K562 (cell line): ENCODE measurements around the gene KMT2A. TPM values are rescaled to one million over a fixed set of nuclear protein-coding genes. Genes with fewer than 3 reads are reported as not detected.

Experiments used
- ATAC-seq: fragments of 200-7000 bp; cut with Tn5 transposase; 3 replicates; pipeline ENCODE4 v1.9.1; 2020; ENCODE audit warnings: moderate library complexity
- BruUV-seq: library from RNA; stranded (reverse); fragments of 400-500 nt; replicated peaks from 2 replicates; lab custom pipeline; 2021; lab: Mats Ljungman, UMichigan
- CTCF ChIA-PET: fragments of 300-600 bp; formaldehyde crosslinking; extraction: SDS; loops from one replicate; lab custom pipeline; 2021; ENCODE audit warnings: low intra/inter-chr PET ratio; lab: Yijun Ruan, JAX
- POLR2A ChIA-PET: fragments of 300-600, 350-650 bp; sonication (Branson Sonifier 250); formaldehyde crosslinking; extraction: SDS; loops from one replicate; lab custom pipeline; 2021; ENCODE audit warnings: antibody characterized with exemption, inconsistent platforms; lab: Yijun Ruan, JAX
- DNase-seq, 4 experiments: peaks; one replicate each; pipeline versions ENCODE4 v3.0.0 to v3.0.0-alpha.2; 2011 to 2018; ENCODE audit warnings: low spot score in 3 of 4, mixed read lengths in 3 of 4; ENCODE audit errors: extremely low read depth in 1 of 4
- FAIRE-seq: peaks from 2 replicates; lab custom pipeline; 2011; peaks lifted over from hg19 to GRCh38; lab: Jason Lieb, UNC
- H2AFZ ChIP-seq: 2 replicates; pipeline ENCODE4 v1.6.0; 2011; ENCODE audit warnings: low read depth, low read length, control low read depth, inconsistent platforms
- H3K27ac ChIP-seq: fragments of 200-600 bp; 3 replicates; pipeline ENCODE4 v1.8.0; 2011; ENCODE audit warnings: low read depth, mild to moderate bottlenecking, control low read depth, inconsistent platforms, low read length, moderate library complexity, mixed read lengths; ENCODE audit errors: extremely low read depth
- H3K27me3 ChIP-seq, 2 experiments: fragments of 300-600 bp in 1 of 2; 2 replicates in 1 of 2; 3 replicates in 1 of 2; pipeline versions ENCODE4 v1.6.0 to v1.8.0; 2011; ENCODE audit warnings: inconsistent platforms in 2 of 2, low read length in 2 of 2, mild to moderate bottlenecking in 1 of 2, mixed read lengths in 1 of 2, moderate library complexity in 1 of 2; ENCODE audit not compliant: control insufficient read depth in 2 of 2, insufficient read depth in 2 of 2
- H3K36me3 ChIP-seq: fragments of 300-600 bp; 3 replicates; pipeline ENCODE4 v1.8.0; 2011; ENCODE audit warnings: mild to moderate bottlenecking, low read length, inconsistent platforms; ENCODE audit not compliant: control insufficient read depth, insufficient read depth
- H3K4me1 ChIP-seq, 2 experiments: fragments of 200-600 bp in 1 of 2; replicated peaks in 1 of 2; 2 replicates in 1 of 2; 3 replicates in 1 of 2; pipeline versions ENCODE4 v1.5.1 to v1.8.0; 2011; ENCODE audit warnings: inconsistent platforms in 2 of 2, low read length in 2 of 2, mild to moderate bottlenecking in 1 of 2, mixed read lengths in 1 of 2, moderate library complexity in 1 of 2; ENCODE audit not compliant: control insufficient read depth in 2 of 2, insufficient read depth in 2 of 2
- H3K4me2 ChIP-seq: 2 replicates; pipeline ENCODE4 v1.6.1; 2011; ENCODE audit warnings: low read length, control low read depth, inconsistent platforms, mixed read lengths; ENCODE audit not compliant: insufficient read depth
- H3K4me3 ChIP-seq: fragments of 200-600 bp; sonication (generic), shearing (Covaris generic); 2 replicates; pipeline ENCODE4 v1.5.1; 2016; ENCODE audit warnings: control low read depth, inconsistent platforms
- H3K79me2 ChIP-seq: fragments of 200-600 bp; 3 replicates; pipeline ENCODE4 v1.8.0; 2011; ENCODE audit warnings: low read length, inconsistent platforms; ENCODE audit not compliant: control insufficient read depth, insufficient read depth
- H3K9ac ChIP-seq, 2 experiments: 2 replicates each; pipeline versions ENCODE4 v1.6.0 to v1.6.1; 2011; ENCODE audit warnings: low read depth in 2 of 2, low read length in 2 of 2, control low read depth in 1 of 2, inconsistent platforms in 1 of 2, mild to moderate bottlenecking in 1 of 2, mixed read lengths in 1 of 2; ENCODE audit not compliant: insufficient read depth in 1 of 2
- H3K9me1 ChIP-seq: one replicate; pipeline ENCODE4 v1.6.0; 2011; ENCODE audit warnings: inconsistent platforms, mild to moderate bottlenecking, low read length, moderate library complexity; ENCODE audit not compliant: control insufficient read depth, insufficient read depth
- H3K9me3 ChIP-seq: replicated peaks from 2 replicates; pipeline ENCODE4 v1.5.1; 2011; ENCODE audit warnings: low read depth, low read length, inconsistent platforms; ENCODE audit not compliant: control insufficient read depth, insufficient read depth
- H4K20me1 ChIP-seq: replicated peaks from 2 replicates; pipeline ENCODE4 v1.6.1; 2011; ENCODE audit warnings: low read length, inconsistent platforms, mixed read lengths; ENCODE audit not compliant: control insufficient read depth, insufficient read depth
- CBX8 ChIP-seq: fragments of 200-600 bp; sonication (generic); IDR thresholded peaks from 2 replicates; pipeline ENCODE4 v1.6.1; 2012; ENCODE audit warnings: borderline replicate concordance, mixed run types, low read depth, mild to moderate bottlenecking, moderate library complexity, mixed read lengths, low read length, control low read depth, inconsistent platforms; ENCODE audit not compliant: poor library complexity, severe bottlenecking; ENCODE audit errors: extremely low read depth
- KAT2B ChIP-seq: IDR thresholded peaks from one replicate; pipeline ENCODE4 v1.6.1; 2012; ENCODE audit warnings: low read depth, mild to moderate bottlenecking, control low read depth, inconsistent platforms, low read length, moderate library complexity
- ZC3H4 ChIP-seq: sonication (generic); formaldehyde crosslinking; IDR thresholded peaks from 2 replicates; pipeline ENCODE4 v1.9.0; 2021; ENCODE audit warnings: missing genetic modification reagents, borderline replicate concordance
- ZSCAN29 ChIP-seq: fragments of 450-650 bp; IDR thresholded peaks from 2 replicates; pipeline ENCODE4 v1.6.1; 2017
- WGBS: fragments of 100-300 bp; shearing (Covaris generic); methylation state at CpG from one replicate; pipeline ENCODE4 v1.1.6; 2016; ENCODE audit warnings: low coverage, mixed read lengths; ENCODE audit not compliant: insufficient coverage; ENCODE audit errors: missing lambda C conversion rate; 5-methylcytosine and 5-hydroxymethylcytosine counted together
- in situ Hi-C: fragments of 300-500 bp; cut with MboI; formaldehyde crosslinking; loops from 4 replicates; pipeline ENCODE4 v1.15.0; 2018; ENCODE audit warnings: inconsistent platforms, mixed read lengths
- intact Hi-C: fragments of 100-400 bp; cut with micrococcal nuclease; formaldehyde crosslinking; loops from 2 replicates; pipeline ENCODE4 v1.14.2; 2022
- polyA plus RNA-seq, 8 experiments: library from polyadenylated mRNA; depleted of rRNA in 4 of 8; stranded (reverse) in 5 of 8; unstranded in 3 of 8; fragments of >200 nt; fragmentation: Nextera tagmentation in 2 of 8; fragmentation: Illumina TruSeq in 1 of 8; extraction: Ambion mirVana in 2 of 8; extraction: Trizol in 1 of 8; gene quantifications; 2 replicates each; pipeline versions ENCODE4 v1.2.1 to v1.2.3, GENCODE V29; 2011 to 2014; ENCODE audit warnings: inconsistent platforms in 1 of 8, missing spikeins in 1 of 8
- total RNA-seq, 7 experiments: library from RNA; depleted of rRNA in 6 of 7; stranded (reverse); fragments of >200 nt in 6 of 7; fragmentation: Illumina TruSeq in 2 of 7; extraction: Trizol in 2 of 7; gene quantifications; 2 replicates each; pipeline versions ENCODE4 v1.2.1 to v1.2.3, GENCODE V29; 2011 to 2021; ENCODE audit warnings: low replicate concordance in 1 of 7

The KMT2A gene
- total and polyA plus RNA-seq, 9 of the 15 experiments (the other 6 are each of a cell fraction or from before 2014, with no cell fraction given), result 9.6 to 59.9 (median 32.6) TPM

DNA sequence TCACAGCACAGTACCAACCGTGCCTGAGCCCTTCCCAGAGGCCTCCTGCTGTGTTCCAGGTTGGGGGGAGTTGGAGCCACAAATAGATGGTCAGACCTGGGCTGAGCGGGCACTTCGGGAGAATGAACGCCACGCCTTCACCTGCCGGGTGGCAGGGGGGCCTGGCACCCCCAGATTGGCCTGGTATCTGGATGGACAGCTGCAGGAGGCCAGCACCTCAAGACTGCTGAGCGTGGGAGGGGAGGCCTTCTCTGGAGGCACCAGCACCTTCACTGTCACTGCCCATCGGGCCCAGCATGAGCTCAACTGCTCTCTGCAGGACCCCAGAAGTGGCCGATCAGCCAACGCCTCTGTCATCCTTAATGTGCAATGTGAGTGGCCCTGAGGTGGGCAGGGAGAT is 95.8 kb downstream of the KMT2A start:
- no peak for FAIRE-seq

DNA sequence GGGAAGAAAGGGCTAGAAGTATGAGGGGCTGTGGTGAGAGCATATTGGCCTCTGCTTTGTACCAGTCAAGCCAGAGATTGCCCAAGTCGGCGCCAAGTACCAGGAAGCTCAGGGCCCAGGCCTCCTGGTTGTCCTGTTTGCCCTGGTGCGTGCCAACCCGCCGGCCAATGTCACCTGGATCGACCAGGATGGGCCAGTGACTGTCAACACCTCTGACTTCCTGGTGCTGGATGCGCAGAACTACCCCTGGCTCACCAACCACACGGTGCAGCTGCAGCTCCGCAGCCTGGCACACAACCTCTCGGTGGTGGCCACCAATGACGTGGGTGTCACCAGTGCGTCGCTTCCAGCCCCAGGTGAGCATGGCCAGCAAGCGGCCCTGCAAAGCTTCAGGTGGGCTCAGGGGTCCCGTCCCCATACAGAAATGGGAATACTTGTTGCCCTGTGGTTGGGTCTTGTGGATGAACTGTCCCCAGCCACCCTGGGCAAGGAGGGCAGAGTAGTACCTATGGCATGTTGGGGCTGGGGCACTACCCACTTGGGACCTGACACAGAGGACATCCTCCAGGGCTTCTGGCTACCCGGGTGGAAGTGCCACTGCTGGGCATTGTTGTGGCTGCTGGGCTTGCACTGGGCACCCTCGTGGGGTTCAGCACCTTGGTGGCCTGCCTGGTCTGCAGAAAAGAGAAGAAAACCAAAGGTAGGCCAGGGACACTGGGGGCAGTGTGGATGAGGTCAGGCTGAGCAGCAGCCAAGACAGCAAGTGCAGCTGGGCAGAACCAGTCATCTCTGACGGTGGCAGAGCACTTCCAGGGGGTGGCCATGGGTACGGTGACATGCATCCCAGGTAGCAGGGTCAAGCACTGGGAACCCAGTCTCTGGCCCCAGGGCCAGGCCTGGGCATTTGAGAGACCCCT is 96.8 kb downstream of the KMT2A start:
- Histone ChIP-seq H3K9me1 (no peaks in the 10 kb centered on the region), H4K20me1 (no peaks in the 10 kb centered on the region), H3K9ac (peak overlapping the region in 1 of 2 experiments; percentile 30; a peak in 1 of 4 replicates), H3K9me3 (no peaks in the 10 kb centered on the region), H3K4me1 (peaks cover 17 to 43% of the 10 kb centered on the region in 2 experiments), H3K27ac (no peak overlapping the region), H3K79me2 (no peaks in the 10 kb centered on the region; the same call in 2 of the 3 replicates), H3K4me3 (no peak overlapping the region), H3K36me3 (no peaks in the 10 kb centered on the region), H2AFZ (no peak overlapping the region), H3K4me2 (no peak overlapping the region), H3K27me3 (no peaks in the 10 kb centered on the region)
- ChIA-PET POLR2A (no interaction called here), CTCF (no interaction called here)
- in situ Hi-C loops (no loop called here), intact Hi-C loops (loop anchor here (5.0 kb wide), 1 partner anchor 34 kb away; the partner anchor contains the start of gene IFT46)
- no peak for DNase-seq
- ATAC-seq, result no peak
- no peak for TF ChIP-seq KAT2B
- TF ChIP-seq CBX8, result no peak
- no TSS peak for BruUV-seq
- 65% methylated on average over 17 of the region's 19 CpGs for WGBS
- FAIRE-seq, result no peak

More for the DNA sequence above, 95.8 kb downstream of the KMT2A start:
- Histone ChIP-seq H3K9me1 (no peaks in the 10 kb centered on the region), H3K27ac (no peak overlapping the region), H3K4me3 (no peak overlapping the region), H3K79me2 (no peaks in the 10 kb centered on the region; the same call in 2 of the 3 replicates), H3K27me3 (no peaks in the 10 kb centered on the region), H3K4me1 (peaks cover 9 to 43% of the 10 kb centered on the region in 2 experiments; a peak in 4 of 5 replicates), H3K9me3 (no peaks in the 10 kb centered on the region), H3K9ac (peak overlapping the region in 1 of 2 experiments; percentile 91; a peak in 1 of 4 replicates), H3K4me2 (peak overlapping the region; percentile 85), H2AFZ (no peak overlapping the region), H4K20me1 (no peaks in the 10 kb centered on the region), H3K36me3 (no peaks in the 10 kb centered on the region)
- TF ChIP-seq ZSCAN29 (no peak), ZC3H4 (CRISPR knock-in tag) (0 out of 2 replicates have a peak, but pooled peaks have one; percentile 42)
- in situ Hi-C loops, result no loop called here
- 65% methylated on average over 4 of the region's 10 CpGs for WGBS
- DNase-seq, result no peak
- no peak for ATAC-seq
- POLR2A ChIA-PET, result interaction anchor here (1.0 kb wide), 1 partner anchor 15 kb away, joined by 3 read pairs; no protein-coding TSS in a partner anchor
- BruUV-seq, result no TSS peak
- intact Hi-C loops, result loop anchor here (5.0 kb wide), 1 partner anchor 35 kb away; the partner anchor contains the start of gene IFT46
- CTCF ChIA-PET, result no interaction called here
